Upper lobe of left lung (tissue), 4 donors: ENCODE measurements around the gene IMMP1L.

Experiments used
- EP300 ChIP-seq, 4 donors: sonication (generic); formaldehyde crosslinking; IDR thresholded peaks; one replicate each; pipeline ENCODE4 v1.5.1; 2017; ENCODE audit warnings: antibody characterized with exemption in 4 of 4, control low read depth in 2 of 4
- POLR2AphosphoS5 ChIP-seq, 2 donors: sonication (generic); formaldehyde crosslinking; IDR thresholded peaks; one replicate each; pipeline ENCODE4 v1.5.1; 2017; ENCODE audit warnings: antibody characterized with exemption in 2 of 2
- TF ChIP-seq, protein P1 (sequence below), 6 experiments: fragments of 450-650 bp in 4 of 6; fragments of 200-600 bp in 2 of 6; sonication (generic) in 2 of 6; IDR thresholded peaks; one replicate each; pipeline ENCODE4 v1.5.1; 2016 to 2019; ENCODE audit warnings: antibody characterized with exemption in 6 of 6

DNA sequence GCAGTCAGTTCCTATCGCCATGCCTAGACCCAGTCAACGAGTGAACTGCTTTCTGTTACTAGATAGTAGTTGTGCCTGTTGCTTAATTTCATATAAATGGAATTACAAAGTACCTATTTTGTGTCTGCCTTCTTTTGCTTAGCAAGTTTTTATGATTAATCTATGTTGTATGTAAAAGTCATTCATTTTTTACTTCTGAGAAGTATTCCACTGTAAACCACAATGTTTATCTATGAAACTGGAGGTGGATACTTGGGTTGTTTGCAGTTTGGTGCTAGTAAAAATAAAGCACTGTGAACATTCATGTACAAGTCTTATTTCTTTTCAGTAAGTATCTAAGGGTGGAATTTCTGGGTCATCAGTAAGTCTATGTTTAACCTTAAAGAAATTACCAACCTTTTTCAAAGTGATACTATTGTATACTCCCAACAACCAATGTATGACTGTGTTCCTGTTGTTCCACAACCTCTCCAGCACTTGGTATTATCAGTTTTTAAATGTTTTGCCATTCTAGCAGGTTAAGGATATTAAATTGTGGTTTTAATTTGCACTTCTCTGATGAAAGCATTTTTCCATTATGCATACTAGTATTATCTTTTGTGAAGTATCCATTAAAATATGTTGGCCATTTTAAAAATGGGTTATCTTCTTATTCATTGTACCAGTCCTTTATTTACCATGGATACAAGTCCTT lies 71.5 kb downstream of the IMMP1L start:
- TF ChIP-seq, protein P1, sequence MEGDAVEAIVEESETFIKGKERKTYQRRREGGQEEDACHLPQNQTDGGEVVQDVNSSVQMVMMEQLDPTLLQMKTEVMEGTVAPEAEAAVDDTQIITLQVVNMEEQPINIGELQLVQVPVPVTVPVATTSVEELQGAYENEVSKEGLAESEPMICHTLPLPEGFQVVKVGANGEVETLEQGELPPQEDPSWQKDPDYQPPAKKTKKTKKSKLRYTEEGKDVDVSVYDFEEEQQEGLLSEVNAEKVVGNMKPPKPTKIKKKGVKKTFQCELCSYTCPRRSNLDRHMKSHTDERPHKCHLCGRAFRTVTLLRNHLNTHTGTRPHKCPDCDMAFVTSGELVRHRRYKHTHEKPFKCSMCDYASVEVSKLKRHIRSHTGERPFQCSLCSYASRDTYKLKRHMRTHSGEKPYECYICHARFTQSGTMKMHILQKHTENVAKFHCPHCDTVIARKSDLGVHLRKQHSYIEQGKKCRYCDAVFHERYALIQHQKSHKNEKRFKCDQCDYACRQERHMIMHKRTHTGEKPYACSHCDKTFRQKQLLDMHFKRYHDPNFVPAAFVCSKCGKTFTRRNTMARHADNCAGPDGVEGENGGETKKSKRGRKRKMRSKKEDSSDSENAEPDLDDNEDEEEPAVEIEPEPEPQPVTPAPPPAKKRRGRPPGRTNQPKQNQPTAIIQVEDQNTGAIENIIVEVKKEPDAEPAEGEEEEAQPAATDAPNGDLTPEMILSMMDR (IDR thresholded peaks at IDR 0.05): no peak
- TF ChIP-seq EP300 (IDR thresholded peaks at IDR 0.05) (no peak), POLR2AphosphoS5 (IDR thresholded peaks at IDR 0.05) (no peak)
